Mesothelial cell of epicardium (in vitro differentiated cells): ENCODE data around the gene PTPRN2. TPM values are rescaled to one million over a fixed set of nuclear protein-coding genes. Genes with fewer than 3 reads are reported as not detected.

Source experiments
- DNase-seq, 2 experiments: peaks; one replicate each; pipeline ENCODE4 v3.0.0; 2021; ENCODE audit warnings: low spot score in 2 of 2; ENCODE audit not compliant: unreplicated experiment in 2 of 2
- H3K27ac Mint-ChIP-seq: 2 replicates; pipeline ENCODE4 v1.8.0; 2021; ENCODE audit warnings: mixed read lengths
- H3K27me3 Mint-ChIP-seq: 2 replicates; pipeline ENCODE4 v1.8.0; 2021; ENCODE audit warnings: low read depth, mixed read lengths
- H3K36me3 Mint-ChIP-seq: 2 replicates; pipeline ENCODE4 v1.8.0; 2021; ENCODE audit warnings: mixed read lengths
- H3K4me1 Mint-ChIP-seq: 2 replicates; pipeline ENCODE4 v1.8.0; 2021; ENCODE audit warnings: mixed read lengths
- H3K4me3 Mint-ChIP-seq: 2 replicates; pipeline ENCODE4 v1.8.0; 2021; ENCODE audit warnings: mild to moderate bottlenecking, moderate library complexity, mixed read lengths
- H3K9me3 Mint-ChIP-seq: 2 replicates; pipeline ENCODE4 v1.8.0; 2021; ENCODE audit warnings: mixed read lengths
- CTCF ChIP-seq: fragments of 200-600 bp; sonication (generic); IDR thresholded peaks from one replicate; pipeline ENCODE4 v1.5.0; 2021; ENCODE audit warnings: antibody characterized with exemption; ENCODE audit not compliant: unreplicated experiment
- total RNA-seq: library from RNA; stranded (reverse); gene quantifications from 3 replicates; pipeline ENCODE4 v1.2.1, GENCODE V29; 2021

PTPRN2 gene
- total RNA-seq, 1 donor from 2014 or later, result 2.2 TPM

DNA sequence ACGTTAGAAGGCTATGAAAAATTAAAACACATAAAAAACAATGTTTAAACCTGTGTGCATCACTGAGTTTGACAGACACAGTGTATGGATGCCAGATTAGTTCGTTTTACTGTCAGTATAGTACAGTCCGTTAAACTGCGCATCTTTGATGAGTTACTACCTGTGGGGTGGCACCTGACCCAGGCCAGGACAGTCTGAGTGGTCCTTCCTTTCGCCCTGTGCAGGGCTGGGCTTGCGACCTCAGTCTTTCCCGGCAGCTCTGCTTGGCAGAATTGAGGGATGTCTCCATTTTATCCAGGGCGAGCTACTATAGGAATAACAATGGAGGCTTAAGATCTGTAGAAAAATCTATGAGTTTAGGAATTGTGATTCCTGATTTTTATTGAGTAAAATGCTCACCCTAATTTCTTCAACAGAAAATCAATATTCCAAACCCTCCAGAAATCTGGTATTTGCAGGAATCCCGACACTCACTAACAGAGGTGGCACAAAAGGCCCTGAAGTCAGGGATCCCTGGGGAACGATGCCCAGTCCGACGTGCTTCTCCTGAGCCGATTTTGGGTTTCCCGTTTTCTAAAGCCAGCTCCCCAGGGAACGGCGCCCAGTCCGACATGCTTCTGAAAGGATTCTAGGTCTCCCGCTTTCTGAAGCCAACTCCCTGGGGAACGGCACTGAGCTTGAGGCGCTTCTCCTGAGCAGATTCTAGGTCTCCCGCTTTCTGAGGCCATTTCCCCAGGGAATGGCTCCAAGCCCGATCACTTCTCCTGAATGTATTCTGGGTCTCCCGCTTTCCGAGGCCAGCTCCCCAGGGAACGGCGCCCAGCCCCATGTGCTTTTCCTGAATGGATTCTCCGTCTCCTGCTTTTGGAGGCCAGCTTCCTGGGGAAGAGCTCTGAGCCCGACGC lies 873.2 kb downstream of the PTPRN2 start:
- Mint-ChIP-seq H3K4me3 (no peak overlapping the region), H3K9me3 (no peaks in the 10 kb centered on the region), H3K36me3 (no peaks in the 10 kb centered on the region), H3K4me1 (no peaks in the 10 kb centered on the region), H3K27ac (no peak overlapping the region), H3K27me3 (peaks cover 49% of the 10 kb centered on the region)
- DNase-seq, result no peak
- no peak for TF ChIP-seq CTCF

- no peaks in the 10 kb centered on the region for H3K4me1 Mint-ChIP-seq
- no peak for DNase-seq
- peaks cover 57% of the 10 kb centered on the region for H3K27me3 Mint-ChIP-seq
- no peak for TF ChIP-seq CTCF
- no peaks in the 10 kb centered on the region for H3K36me3 Mint-ChIP-seq
- H3K4me3 Mint-ChIP-seq, result no peak overlapping the region
- H3K9me3 Mint-ChIP-seq, result no peaks in the 10 kb centered on the region
- no peak overlapping the region for H3K27ac Mint-ChIP-seq
These were observed 874.0 kb downstream of the PTPRN2 start for GRCh38 chr7:157713591-157713990.

- no peak for TF ChIP-seq CTCF
- H3K9me3 Mint-ChIP-seq, result no peaks in the 10 kb centered on the region
- peaks cover 61% of the 10 kb centered on the region for H3K27me3 Mint-ChIP-seq
- H3K4me3 Mint-ChIP-seq, result no peak overlapping the region
- H3K36me3 Mint-ChIP-seq, result no peaks in the 10 kb centered on the region
- no peak overlapping the region for H3K27ac Mint-ChIP-seq
- H3K4me1 Mint-ChIP-seq, result no peaks in the 10 kb centered on the region
- DNase-seq, result no peak
These were observed 874.9 kb downstream of the PTPRN2 start for GRCh38 chr7:157712666-157713235.

DNA sequence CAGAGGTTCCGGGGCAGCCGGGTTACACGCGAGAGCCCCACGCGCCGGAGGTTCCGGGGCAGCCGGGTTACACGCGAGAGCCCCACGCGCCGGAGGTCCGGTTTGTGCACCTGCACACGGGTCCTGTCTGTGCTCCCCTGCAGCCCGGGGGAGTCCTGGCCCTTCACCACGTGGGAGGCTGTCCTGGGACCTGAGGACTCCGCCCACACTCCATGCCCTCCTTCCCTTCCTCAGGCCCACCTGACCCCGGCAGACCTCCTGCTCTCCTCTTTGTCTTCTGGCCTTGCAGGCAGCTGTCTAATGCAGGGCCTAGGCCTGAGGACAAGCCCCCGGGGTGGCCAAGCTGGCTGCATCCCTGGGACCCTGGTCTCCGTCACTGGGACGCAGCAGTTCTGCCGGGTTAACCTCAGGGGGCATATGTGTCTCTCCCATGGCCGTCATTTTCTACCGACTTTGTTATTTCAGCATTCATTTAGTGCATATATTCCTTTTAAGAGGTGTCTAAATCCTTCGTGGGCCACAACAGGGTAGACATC lies 876.2 kb downstream of the PTPRN2 start:
- H3K27ac Mint-ChIP-seq, result no peak overlapping the region
- no peaks in the 10 kb centered on the region for H3K9me3 Mint-ChIP-seq
- H3K4me1 Mint-ChIP-seq, result no peaks in the 10 kb centered on the region
- H3K27me3 Mint-ChIP-seq, result peaks cover 74% of the 10 kb centered on the region
- H3K4me3 Mint-ChIP-seq, result no peak overlapping the region
- no peak for DNase-seq
- no peak for TF ChIP-seq CTCF
- H3K36me3 Mint-ChIP-seq, result no peaks in the 10 kb centered on the region

DNA sequence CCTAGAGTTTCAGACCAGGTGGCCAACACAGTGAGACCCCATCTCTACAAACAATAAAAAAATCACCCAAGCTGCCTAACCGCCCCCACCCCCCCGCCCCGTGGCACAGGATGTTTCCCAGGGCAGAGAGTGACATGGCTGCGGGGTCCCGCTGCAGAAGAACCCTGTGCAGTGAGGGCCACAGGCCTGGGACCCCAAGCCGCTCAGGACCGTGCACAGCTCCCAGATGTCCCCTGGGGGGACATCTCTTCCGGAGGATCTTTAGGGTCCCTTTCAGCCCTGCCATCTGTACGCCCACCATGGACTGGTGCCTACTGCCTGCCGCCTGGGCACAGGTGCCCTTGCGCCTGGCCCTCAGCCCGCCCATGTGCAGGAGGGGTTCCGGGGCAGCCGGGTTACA lies 877.2 kb downstream of the PTPRN2 start:
- Mint-ChIP-seq H3K9me3 (no peaks in the 10 kb centered on the region), H3K27me3 (peaks cover 78% of the 10 kb centered on the region), H3K36me3 (no peaks in the 10 kb centered on the region), H3K4me3 (no peak overlapping the region), H3K4me1 (no peaks in the 10 kb centered on the region), H3K27ac (no peak overlapping the region)
- TF ChIP-seq CTCF, result no peak
- DNase-seq, result no peak
